Urothelium cell line (cell line): ENCODE measurements around the gene NR5A2.

ENCODE experiments used
- DNase-seq: peaks from one replicate; pipeline ENCODE4 v3.0.0; 2011; ENCODE audit warnings: low spot score, mixed read lengths
- FAIRE-seq: peaks from 2 replicates; lab custom pipeline; 2011; peaks lifted over from hg19 to GRCh38; lab: Jason Lieb, UNC

The NR5A2 gene

DNA sequence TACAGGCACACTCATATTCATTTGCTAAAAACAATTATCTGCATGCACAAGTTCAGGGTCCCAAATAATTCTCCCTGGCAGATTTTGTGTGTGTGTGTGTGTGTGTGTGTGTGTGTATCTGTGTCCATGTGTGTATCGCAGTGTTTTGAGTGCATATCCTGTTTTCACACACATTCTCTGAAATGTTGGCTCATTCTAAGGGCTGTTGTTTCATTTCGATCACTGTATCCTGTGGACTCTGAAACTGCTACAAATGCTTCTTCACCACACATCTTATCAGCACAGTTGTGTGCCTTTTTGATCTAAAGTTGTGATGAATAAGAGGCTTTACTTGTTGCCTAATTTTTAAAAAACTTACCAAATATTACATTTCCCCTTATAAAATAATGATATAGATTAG lies 34.6 kb downstream of the NR5A2 start:
- DNase-seq (no peak), FAIRE-seq (no peak)

DNA sequence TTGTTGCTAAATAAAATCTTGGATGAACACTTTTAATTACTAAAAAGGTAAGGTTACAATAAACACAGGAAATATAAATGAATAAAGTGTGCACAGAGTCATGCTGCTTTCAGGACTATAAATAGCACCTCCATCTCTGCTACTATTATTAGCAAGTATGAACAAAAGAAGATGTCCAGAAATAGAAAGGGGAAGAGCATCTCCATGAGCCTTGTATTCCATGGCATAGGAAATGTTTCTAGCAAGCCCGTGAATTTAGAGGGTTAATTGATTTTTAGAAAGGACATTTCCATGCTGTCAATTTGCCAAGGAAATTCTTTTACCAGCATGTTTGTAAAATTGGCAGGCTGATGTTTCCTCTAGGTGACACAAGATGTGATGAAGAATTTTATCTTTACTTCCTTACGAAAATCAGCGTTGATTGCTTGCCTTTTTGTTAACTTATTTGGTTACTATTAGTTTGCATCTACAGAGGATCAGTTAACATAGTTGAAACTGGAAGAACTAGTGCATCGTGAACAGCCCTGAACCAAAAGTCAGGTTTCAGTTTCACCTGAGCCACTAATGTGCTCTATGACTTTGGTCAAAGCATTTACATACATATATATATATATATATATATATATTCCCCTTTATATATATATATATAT lies 45.3 kb downstream of the NR5A2 start:
- FAIRE-seq: no peak
- DNase-seq: no peak

DNA sequence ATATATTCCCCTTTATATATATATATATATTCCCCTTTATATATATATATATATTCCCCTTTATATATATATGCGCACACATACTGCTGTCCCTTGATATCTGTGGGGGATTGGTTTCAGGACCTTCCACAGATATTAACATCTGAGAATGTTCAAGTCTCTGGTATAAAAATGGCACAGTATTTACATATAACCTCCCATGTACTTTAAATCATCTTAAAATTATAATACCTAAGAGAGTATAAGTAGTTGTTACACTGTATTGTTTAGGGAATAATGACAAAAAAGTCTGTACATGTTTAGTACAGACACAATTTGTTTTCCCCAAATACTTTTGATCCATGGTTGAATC lies 45.8 kb downstream of the NR5A2 start:
- FAIRE-seq (no peak), DNase-seq (no peak)

DNA sequence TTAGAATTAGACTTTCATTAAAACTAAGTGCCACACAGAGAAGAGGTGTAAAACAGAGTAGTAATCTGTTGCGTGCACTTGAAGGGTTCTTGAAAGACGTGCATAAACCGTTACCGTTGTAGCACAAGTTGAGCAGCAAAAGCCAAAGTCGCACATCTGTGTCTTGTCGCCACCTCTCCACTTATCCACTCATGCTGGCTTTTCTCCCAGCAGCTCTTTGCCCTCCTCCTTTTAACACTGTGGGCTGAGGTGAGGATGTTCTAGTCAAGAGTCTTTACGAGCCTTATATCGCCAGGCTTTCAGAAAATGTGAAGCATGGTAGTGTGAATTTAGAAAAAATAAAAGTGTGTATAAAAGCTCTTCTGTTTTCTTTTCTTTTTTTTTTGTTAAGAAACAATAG lies 48.0 kb downstream of the NR5A2 start:
- FAIRE-seq: no peak
- DNase-seq: no peak

DNA sequence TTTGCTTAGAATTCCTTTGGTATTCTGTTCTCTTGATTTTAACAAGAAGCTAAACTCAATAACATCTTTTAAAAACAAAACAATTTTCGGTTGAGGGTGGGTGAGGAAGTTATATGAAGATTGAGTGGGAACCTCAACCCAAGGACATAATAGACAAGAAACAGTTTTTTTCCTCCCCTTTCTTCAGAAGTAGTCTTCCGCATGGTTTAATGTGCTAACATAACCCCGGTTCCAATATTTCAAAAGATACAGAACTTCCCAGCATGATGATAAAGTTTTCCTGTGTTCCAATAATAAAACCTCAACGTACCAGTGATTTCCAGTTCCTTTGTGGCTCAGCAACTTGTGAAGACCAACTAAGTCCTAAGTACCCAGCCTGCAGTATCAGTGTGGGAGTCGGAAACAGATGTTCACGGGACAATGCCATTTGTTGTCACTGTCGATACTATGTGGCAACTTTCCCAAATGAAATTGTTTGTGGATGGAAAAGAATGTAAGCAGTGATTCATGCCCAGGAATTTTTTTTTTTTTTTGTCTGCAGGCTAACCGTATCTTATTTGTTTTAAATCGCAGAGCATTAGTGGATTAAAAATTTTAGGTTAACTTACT lies 48.5 kb downstream of the NR5A2 start:
- DNase-seq (peak; percentile 75), FAIRE-seq (no peak)

DNA sequence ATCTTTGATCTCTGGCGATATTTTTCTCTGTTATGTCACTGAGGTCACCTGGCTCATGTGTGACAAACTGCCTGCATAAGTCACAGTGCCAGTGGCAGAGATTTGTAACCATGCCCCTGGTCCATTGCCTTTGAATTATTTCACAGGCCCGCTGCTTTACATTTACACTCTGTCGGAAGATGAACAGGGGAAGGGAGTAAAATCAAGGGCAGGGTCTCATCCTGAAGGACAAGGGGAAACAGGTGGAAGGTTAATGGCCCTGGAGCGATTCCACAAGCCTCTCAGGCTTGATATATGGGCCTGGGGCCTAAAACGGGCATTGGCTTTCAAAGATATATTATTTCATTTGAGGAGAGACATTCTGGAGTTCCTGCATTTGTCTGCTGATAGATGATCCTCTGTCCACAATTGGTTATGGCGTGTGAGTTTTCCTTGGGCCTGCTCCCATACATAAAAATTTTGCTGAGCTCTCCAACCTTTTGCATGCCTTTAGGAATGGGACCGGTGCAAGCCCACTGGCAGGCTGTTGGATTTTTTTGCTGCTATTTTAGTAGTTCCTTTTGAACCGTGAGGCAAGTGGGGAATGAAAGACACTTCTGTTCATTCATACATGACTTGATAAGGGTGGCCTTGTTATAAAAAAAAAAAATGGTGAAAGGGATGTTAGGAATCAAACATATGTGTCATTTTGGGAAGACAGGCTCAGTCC lies 51.9 kb downstream of the NR5A2 start:
- FAIRE-seq (no peak), DNase-seq (no peak)

DNA sequence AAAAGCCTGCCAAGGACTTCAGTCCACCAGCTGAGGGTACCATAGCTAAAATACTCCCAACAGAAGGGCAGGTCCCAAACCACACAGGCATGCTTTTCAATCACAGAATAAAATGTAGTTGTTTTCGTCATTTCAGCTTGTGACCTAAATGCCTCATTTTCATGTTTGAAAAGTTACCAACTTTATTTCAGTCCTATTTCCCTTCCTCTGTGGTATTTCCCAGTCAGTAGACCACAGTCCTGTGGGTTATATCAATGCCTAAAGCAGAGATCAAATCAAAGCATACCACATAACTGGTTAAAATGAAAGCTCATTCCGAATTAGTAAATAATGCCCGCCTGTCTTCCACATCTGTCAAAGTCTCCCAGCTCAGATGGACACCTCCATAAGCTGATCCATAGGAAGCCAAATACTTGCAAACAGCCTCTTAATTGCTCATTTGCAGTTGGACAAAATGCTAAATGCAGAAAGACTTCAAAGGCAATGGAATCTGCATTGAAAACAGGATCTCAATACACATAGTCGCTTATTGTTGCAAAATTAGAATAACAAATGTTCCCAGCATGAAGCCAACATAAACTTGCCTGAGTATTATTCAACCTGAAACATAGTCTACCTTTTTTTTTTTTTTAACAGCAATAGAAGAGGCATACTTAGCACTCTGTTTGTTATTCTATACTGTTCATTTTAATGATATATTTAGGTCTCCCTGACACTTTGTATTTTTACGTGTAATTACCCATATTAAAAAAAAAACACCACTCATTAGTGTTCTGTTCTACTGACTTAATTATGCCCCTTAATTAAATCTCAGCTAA lies 53.9 kb downstream of the NR5A2 start:
- DNase-seq (no peak), FAIRE-seq (no peak)

DNA sequence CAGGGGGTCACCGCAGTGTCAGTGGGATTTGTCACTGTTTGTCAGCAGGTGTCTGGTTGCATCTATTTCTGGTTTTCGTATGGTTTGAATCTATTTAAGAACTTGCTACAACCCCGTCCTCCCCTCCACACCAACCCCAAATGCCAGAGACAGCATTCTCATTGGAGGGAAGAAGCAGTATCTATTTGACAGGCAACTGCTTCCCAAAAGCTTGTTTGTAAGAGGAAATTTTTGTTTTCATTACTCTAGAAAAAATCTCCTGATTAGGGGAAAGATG lies 54.4 kb downstream of the NR5A2 start:
- no peak for DNase-seq
- no peak for FAIRE-seq

DNA sequence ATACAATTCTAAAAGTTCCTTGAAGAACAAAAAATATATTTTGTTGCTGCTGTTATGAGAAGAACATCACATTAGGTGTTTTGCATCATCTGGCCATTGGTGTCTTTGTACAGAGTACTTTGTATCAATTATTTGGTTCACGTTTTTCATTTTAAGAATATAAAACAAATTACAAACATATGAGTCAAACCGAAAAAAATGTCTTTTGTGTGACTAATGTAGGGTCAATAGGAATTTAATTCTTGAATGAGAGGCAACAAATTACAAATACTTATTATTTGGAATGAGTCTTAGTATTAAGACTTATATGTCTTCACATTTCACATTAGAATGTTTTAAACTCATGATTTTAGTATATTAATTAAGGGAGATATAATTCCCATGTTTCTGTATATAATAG lies 54.8 kb downstream of the NR5A2 start:
- no peak for DNase-seq
- FAIRE-seq: no peak

DNA sequence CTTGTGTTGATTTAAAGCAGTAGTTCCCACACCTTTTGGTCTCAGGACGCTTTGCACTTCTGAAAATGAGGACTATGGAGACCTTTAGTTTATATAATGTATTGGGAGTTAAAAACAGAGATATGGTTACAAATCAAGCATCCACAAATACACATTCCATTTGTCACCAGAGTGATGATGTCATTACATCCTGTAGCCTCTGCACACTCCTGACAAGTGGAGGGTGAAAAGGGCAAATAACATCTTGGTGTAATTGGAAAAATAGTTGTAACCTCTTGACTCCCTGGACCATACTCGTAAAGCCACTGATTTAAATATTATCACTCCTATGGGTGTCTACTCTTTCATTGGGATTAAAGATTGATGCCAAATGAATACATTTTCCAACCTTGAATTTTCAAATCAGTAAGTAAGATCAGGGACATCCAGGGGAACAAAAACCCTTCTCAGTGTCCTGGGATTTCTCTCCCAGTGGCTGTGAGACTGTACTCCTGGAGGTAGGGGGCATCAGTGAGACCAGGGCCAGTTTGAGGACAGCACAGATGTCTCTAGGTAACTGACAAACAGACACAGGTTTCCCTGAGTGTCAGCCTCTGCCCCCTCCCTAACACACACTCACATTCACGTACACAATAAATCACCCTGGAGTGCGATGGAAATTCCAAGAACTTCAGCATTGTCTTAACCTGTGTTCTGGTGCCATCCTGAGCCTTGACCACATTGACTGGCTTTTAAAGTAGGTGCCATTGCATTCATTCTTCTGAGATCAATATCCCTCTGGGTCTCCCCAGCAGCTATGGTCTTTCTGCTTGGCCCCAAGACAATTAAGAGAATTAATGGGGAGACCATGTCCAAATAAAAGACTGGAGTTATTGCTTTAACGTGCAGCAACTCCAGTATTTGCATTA lies 63.0 kb downstream of the NR5A2 start:
- peak; percentile 21 for DNase-seq
- no peak for FAIRE-seq

DNA sequence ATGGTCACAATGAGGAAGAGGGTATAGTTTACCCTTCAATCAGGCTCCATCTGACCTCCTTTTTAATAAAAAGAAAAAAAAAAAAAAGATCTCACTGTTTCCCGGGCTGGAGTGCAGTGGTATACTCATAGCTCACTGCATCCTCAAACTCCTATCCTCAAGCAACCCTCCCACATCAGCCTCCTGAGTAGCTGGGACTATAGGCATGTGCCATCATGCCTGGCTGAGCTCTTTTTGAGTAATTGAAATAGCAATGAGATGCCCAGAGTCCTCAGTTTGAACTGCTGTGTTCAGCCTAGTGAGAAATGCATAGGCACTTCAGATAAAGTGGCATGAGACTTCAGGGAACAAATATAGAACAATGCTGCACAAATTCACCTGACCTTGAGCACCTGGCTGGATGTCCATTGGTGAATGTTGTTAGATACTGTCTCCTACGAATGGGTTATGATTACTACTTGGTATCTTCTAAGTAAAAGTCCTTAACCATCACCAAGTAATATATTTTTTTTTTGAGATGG lies 67.6 kb downstream of the NR5A2 start:
- no peak for DNase-seq

DNA sequence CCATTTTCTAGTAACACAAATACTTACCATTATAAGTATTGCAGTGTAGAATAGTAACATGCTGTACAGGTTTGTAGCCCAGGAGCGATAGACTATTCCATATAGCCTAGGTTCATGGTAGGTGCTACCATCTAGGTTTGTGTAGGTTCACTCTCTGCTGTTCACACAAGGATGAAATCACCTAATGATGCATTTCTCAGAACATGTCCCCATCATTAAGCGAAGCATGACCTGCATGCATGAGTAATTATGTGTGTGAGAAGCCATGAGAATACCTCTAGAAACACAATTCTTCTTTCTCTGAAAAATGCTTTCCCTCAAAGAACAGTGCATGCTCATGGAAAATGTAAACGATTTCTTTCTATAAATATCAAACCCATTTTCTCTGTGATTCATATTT lies 69.3 kb downstream of the NR5A2 start:
- DNase-seq (no peak), FAIRE-seq (no peak)

More for the DNA sequence above, 67.6 kb downstream of the NR5A2 start:
- no peak for FAIRE-seq

DNA sequence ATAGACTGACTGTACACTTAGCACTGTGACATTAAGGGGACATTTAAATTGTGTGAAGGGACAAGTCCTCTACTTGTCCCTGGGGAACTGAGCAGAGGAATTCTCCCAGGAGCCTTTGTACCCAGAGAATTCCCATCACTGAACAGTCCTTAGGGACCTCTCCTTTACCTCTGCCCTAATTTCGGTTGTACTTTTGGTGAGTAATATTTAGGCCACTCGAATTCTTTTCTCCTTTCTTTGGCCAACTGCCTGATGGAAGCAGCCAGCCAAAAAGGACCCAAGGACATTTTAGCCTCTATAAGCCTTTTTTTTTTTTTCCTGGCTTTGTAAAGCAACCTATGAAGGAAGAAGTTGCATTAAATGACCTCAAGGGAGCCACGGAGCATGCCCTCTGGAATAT lies 71.5 kb downstream of the NR5A2 start:
- FAIRE-seq: no peak
- DNase-seq: peak; percentile 31

DNA sequence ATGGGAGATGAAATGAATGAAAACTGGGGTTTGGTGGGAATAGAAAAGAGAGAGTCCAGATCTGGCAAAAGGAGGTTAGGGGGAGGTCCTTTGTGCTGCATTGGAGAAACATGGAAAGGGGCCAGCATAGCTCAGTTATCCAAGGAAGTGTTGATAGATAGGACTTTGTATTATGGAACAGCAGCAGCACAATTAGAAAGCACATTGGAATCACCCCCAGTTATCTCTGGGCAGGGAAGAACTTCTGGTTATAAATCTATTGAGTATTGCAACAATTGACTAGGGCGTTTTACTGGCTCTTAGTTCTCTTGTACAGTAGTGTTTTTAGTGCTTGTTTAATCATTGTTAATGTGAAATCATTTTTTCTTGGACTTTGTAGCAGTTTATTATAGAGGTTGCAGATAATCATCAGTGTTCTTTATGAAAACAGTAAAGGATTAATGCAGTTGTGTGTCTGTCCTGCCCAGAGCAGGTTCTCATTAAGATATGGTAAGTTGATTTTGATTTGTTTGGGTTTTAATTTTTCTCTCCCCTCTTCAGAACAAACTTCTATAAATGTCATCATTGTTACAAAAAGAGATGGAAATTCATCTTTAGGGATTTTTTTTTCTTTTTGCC lies 76.6 kb downstream of the NR5A2 start:
- no peak for FAIRE-seq
- no peak for DNase-seq

DNA sequence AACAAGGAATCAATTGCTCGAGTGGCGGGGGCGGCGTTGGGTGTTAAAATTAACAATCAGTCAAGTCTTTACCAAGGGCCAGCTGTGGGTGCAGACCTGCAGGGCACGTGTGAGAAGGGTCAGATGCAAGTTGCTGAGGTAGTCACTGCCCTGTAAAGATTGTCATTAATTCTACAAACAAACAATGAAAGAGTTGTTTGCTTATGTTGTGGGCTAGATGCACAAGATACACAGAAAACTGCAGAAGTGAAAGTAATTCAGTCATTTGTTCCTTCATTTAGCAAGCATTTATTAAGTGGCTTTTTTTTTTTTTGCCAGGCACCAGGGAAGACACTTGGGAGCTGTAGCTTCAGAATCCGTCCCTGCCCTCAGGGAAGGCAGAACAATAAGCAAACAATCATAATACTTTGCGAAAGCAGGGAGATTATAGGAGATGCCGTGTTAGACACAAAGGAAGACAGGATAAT lies 79.5 kb downstream of the NR5A2 start:
- no peak for DNase-seq
- FAIRE-seq: no peak

DNA sequence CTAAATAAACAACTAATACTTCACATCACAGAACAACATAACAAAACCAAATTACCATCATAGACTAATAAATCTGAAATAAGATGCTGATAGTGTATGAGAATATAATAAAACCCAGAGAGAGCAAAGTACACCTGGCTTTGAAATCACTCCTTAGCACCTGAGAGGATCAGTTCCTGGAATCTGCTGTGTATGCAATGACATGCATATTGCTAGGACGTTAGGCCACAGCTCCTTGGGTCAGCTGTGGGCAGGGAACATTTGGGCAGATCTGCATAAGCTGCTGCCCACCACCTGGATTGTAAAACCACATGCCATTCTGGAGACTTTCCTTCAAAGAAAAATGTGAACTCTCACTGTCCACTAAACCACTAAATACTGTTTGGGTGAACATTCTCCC lies 81.1 kb downstream of the NR5A2 start:
- FAIRE-seq (no peak), DNase-seq (no peak)

DNA sequence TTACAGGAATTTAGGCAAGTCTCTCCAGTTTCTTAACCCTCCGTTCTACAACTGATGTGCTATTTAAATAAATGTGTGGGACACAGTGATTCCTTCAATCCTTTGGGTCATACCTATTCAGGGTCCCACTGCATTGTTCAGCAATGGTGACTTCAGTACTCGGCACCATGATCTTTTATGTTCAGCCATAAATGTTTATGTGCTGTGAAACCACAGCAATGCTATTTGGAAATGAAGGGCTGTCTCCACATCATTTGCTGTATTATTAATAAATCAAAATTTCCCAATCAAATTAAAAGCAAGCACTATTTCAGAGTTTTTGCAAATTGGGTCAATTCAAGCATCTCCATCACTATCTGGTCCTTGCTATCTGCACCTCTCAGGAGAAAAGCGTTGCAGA lies 84.8 kb downstream of the NR5A2 start:
- no peak for FAIRE-seq
- DNase-seq: no peak

DNA sequence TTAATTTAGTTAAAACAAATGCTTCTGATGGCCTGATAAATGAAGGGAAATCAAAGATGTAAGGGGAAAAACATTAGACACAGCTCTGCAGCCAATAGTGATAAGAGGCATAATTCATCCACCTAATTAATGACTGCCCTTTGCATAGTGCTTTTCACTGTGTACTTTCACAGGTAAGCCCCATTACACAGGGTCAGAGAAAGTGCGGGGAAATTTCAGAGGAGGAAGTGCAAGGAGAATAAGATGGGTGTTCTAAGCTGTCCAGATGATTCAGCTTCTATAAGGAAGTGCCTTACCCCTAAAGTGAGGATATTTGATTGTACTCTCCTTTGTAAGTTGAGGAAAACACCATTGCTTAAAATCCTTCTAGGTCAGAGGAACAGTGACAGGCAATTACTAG lies 88.0 kb downstream of the NR5A2 start:
- DNase-seq: no peak
- FAIRE-seq: no peak

DNA sequence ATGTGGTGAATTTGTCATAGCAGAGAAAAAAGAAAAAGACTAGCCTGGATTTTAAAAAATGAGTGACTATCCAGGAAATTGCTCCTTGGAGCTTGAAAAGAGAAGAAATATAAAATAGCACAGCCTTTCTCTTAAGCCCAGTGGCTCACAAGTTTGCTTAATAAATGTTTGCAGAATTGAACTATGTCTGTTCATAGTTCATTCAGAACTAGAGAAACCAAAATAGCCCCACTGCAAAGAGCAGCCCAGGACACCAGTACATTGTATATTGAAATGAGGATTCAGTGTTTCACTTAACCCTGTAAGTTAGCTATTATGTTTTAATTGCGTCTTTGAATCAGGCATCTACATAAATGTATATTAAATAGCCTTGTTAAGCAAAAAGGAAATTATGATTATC lies 88.8 kb downstream of the NR5A2 start:
- no peak for DNase-seq
- FAIRE-seq: no peak
